Gastrocnemius medialis (tissue), 4 donors: ENCODE results near the gene HOXD8. TPM values are rescaled to one million over a fixed set of nuclear protein-coding genes. Genes with fewer than 3 reads are reported as not detected.
A peak's percentile ranks its signal among the peaks of the same experiment; 100 is the strongest.

Experiments used
- ATAC-seq, 2 donors: fragments of 150-250 bp; one replicate each; pipeline ENCODE4 v1.9.1; 2016
- DNase-seq, 2 donors: peaks; one replicate each; pipeline ENCODE4 v3.0.0-alpha.2; 2019
- H3K27ac ChIP-seq, 4 donors: fragments of 200-600 bp; sonication (generic); 1 replicate in 1 of 4; 2 replicates in 3 of 4; pipeline ENCODE4 v1.5.1; 2016 to 2018; ENCODE audit warnings: mild to moderate bottlenecking in 2 of 4, moderate library complexity in 1 of 4
- H3K27me3 ChIP-seq, 3 donors: fragments of 200-600 bp; sonication (generic) in 2 of 3; 1 replicate in 1 of 3; 2 replicates in 2 of 3; pipeline versions ENCODE4 v1.5.1 to v1.6.0; 2016 to 2019; ENCODE audit warnings: mild to moderate bottlenecking in 1 of 3, moderate library complexity in 1 of 3
- H3K36me3 ChIP-seq, 2 donors: fragments of 200-600 bp; sonication (generic) in 1 of 2; one replicate each; pipeline ENCODE4 v1.5.1; 2017 to 2018
- H3K4me1 ChIP-seq, 2 donors: fragments of 200-600 bp; sonication (generic) in 1 of 2; one replicate each; pipeline ENCODE4 v1.5.1; 2016 to 2017; ENCODE audit warnings: mild to moderate bottlenecking in 2 of 2
- H3K4me3 ChIP-seq, 4 donors: fragments of 200-600 bp; sonication (generic) in 3 of 4; 1 replicate in 1 of 4; 2 replicates in 3 of 4; pipeline ENCODE4 v1.5.1; 2016 to 2019; ENCODE audit warnings: mild to moderate bottlenecking in 2 of 4
- H3K9me3 ChIP-seq, 3 donors: fragments of 200-600 bp; sonication (generic) in 2 of 3; 1 replicate in 1 of 3; 2 replicates in 2 of 3; pipeline ENCODE4 v1.5.1; 2016 to 2019
- CTCF ChIP-seq, 5 experiments: fragments of 450-650 bp in 3 of 5; fragments of 200-600 bp in 2 of 5; sonication (generic) in 2 of 5; IDR thresholded peaks in 4 of 5; conservative IDR thresholded peaks in 1 of 5; 1 replicate in 4 of 5; 2 replicates in 1 of 5; pipeline ENCODE4 v1.5.1; 2016 to 2019; ENCODE audit warnings: antibody characterized with exemption in 5 of 5, mild to moderate bottlenecking in 3 of 5, moderate library complexity in 3 of 5
- POLR2A ChIP-seq, 2 donors: fragments of 450-650 bp; IDR thresholded peaks; one replicate each; pipeline ENCODE4 v1.6.1; 2017; ENCODE audit warnings: antibody characterized with exemption in 2 of 2, mild to moderate bottlenecking in 2 of 2, moderate library complexity in 2 of 2
- in situ Hi-C, 4 donors: fragments of 200-750 bp; cut with MboI; loops; one replicate each; pipeline versions ENCODE4 v1.15.0 to v1.8.0; 2017; ENCODE audit warnings: low sequenced_read_pairs in 4 of 4
- intact Hi-C: fragments of 100-400 bp; cut with DNase I; formaldehyde crosslinking; loops from one replicate; pipeline ENCODE4 v1.15.1; 2023; ENCODE audit warnings: low total_unique reads
- total RNA-seq, 4 donors: library from RNA; depleted of rRNA; stranded (reverse); fragments of >200 nt; gene quantifications; one replicate each; pipeline versions ENCODE4 v1.1.0 to v1.2.3, GENCODE V29; 2016

HOXD8 gene
- total RNA-seq, 4 donors from 2014 or later = 4.0 to 12.0 (median 7.2) TPM

DNA sequence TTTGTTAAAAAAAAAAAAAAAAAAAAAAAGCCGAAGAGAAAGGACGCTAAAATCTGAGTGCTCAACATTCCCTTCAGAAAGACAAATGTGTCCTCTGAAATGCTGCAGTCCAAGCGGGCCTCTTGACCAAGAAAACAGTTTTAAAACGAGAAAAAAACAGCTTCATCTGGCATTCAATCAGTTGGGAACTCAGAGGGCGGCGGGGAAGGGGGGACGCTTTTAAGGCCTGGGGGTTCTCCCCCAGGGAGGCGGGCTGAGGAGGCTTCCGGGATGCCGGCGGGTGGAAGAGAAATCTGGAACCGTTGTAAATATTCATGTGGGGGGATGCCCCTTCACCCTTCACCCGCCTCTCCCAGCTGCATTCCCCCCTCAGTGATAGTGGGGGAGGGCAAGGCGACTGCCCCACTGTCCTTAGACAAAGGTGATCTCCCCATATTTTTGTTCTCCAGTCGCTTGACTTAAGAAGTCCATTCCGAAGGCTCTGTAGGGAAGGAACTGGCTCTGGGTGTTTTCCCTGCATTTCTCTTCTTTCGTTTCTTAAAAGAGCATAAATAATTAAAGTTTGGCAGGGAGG is 25.7 kb upstream of the HOXD8 start:
- H3K36me3 ChIP-seq = no peaks in the 10 kb centered on the region
- peaks cover 14 to 15% of the 10 kb centered on the region in 2 donors for H3K4me1 ChIP-seq
- ATAC-seq (no peak), DNase-seq (no peak)
- no peak overlapping the region for H3K27ac ChIP-seq
- intact Hi-C loops = no loop called here
- no peaks in the 10 kb centered on the region for H3K9me3 ChIP-seq
- H3K27me3 ChIP-seq = peaks cover 92 to 96% (median 96%) of the 10 kb centered on the region in 3 donors
- TF ChIP-seq CTCF (IDR thresholded peaks at IDR 0.05 in 4 of 5, conservative IDR thresholded peaks at IDR 0.05 in 1 of 5) = no peak
- in situ Hi-C loops = loop anchor here in 2 of 4 donors (25.0 kb wide), 1 partner anchor 708 kb away; no protein-coding TSS in a partner anchor
- peak overlapping the region in 2 of 4 donors; percentile 15 to 30 for H3K4me3 ChIP-seq

GRCh38 chr2:176104316-176105077 is 25.0 kb upstream of the HOXD8 start:
- H3K36me3 ChIP-seq = no peaks in the 10 kb centered on the region
- in situ Hi-C loops (loop anchor here in 2 of 4 donors (25.0 kb wide), 1 partner anchor 708 kb away; no protein-coding TSS in a partner anchor), intact Hi-C loops (no loop called here)
- TF ChIP-seq CTCF (IDR thresholded peaks at IDR 0.05 in 4 of 5, conservative IDR thresholded peaks at IDR 0.05 in 1 of 5) = no peak
- no peak for TF ChIP-seq POLR2A (IDR thresholded peaks at IDR 0.05)
- H3K4me3 ChIP-seq = peak overlapping the region; percentile 9 to 30 (median 15)
- H3K4me1 ChIP-seq = peaks cover 14 to 15% of the 10 kb centered on the region in 2 donors
- no peaks in the 10 kb centered on the region for H3K9me3 ChIP-seq
- peaks cover 92 to 96% (median 96%) of the 10 kb centered on the region in 3 donors for H3K27me3 ChIP-seq
- DNase-seq (no peak), ATAC-seq (no peak)
- H3K27ac ChIP-seq = no peak overlapping the region

- peaks cover 92 to 96% (median 96%) of the 10 kb centered on the region in 3 donors for H3K27me3 ChIP-seq
- no peaks in the 10 kb centered on the region for H3K36me3 ChIP-seq
- ATAC-seq (no peak), DNase-seq (no peak)
- no peaks in the 10 kb centered on the region for H3K9me3 ChIP-seq
- H3K4me3 ChIP-seq = peak overlapping the region in 3 of 4 donors; percentile 9 to 30 (median 15)
- peaks cover 11 to 14% of the 10 kb centered on the region in 2 donors for H3K4me1 ChIP-seq
- TF ChIP-seq CTCF (IDR thresholded peaks at IDR 0.05 in 4 of 5, conservative IDR thresholded peaks at IDR 0.05 in 1 of 5) = no peak
- intact Hi-C loops (no loop called here), in situ Hi-C loops (loop anchor here in 2 of 4 donors (25.0 kb wide), 1 partner anchor 707 kb away; no protein-coding TSS in a partner anchor)
- no peak overlapping the region for H3K27ac ChIP-seq
These were observed 24.3 kb upstream of the HOXD8 start for GRCh38 chr2:176105078-176105729.

DNA sequence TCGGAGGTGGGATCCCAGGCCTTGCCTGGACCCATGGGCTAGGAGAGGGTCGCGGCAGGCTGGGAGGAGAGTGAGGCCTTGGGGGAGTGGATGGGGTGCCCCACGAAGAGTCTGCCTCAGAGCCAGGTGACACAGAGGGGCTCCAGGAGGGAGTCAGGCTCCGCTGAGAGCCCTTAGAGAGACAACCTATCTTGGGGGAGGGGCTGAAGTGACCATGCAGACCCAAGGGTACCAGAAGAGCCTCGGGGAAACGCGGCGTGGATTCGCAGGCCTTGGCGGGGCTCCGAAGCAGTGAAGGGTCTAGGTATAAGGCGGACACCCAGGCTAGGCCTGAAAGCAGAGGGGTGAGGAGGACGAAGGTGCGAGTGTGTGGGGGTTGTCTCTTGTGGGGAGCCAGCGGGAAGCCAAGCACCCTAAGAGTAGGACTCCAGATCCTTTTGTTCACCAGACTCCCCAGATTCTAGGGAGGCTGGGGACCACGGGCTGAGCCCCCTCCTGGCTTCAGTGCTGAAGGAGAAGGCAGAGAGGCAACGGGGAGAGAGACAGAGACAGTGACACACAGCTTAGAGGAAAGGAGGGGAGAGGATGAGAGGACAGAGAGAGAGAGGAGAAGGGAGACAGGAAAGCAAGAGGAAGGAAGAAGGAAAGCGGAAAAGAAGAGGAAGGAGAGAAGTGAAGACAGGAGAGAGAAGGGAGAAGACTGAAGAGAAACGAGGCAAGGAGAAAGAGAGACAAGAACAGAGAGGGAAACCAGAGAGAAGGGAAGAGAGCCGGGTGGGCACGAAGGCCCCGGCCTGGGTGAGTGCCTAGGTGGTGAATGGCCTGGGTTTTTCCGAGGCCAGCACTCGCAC is 23.6 kb upstream of the HOXD8 start:
- in situ Hi-C loops = loop anchor here in 2 of 4 donors (25.0 kb wide), 1 partner anchor 706 kb away; no protein-coding TSS in a partner anchor
- peaks cover 11 to 14% of the 10 kb centered on the region in 2 donors for H3K4me1 ChIP-seq
- TF ChIP-seq CTCF (IDR thresholded peaks at IDR 0.05 in 4 of 5, conservative IDR thresholded peaks at IDR 0.05 in 1 of 5) = no peak
- TF ChIP-seq POLR2A (IDR thresholded peaks at IDR 0.05) = no peak
- H3K4me3 ChIP-seq = peak overlapping the region in 2 of 4 donors; percentile 36 to 52
- no peaks in the 10 kb centered on the region for H3K9me3 ChIP-seq
- H3K27ac ChIP-seq = no peak overlapping the region
- H3K36me3 ChIP-seq = no peaks in the 10 kb centered on the region
- ATAC-seq = no peak
- intact Hi-C loops = no loop called here
- peaks cover 92 to 96% (median 96%) of the 10 kb centered on the region in 3 donors for H3K27me3 ChIP-seq
- no peak for DNase-seq
